HCT116 (cell line): Measurements from ENCODE around the gene LRRC42.

Source experiments
- POLR2A ChIP-seq: IDR thresholded peaks from 2 replicates; pipeline ENCODE4 v1.7.0; 2011; ENCODE audit warnings: borderline replicate concordance; ENCODE audit not compliant: insufficient read depth, insufficient read length; ENCODE audit errors: extremely low read depth
- REST ChIP-seq: IDR thresholded peaks from 2 replicates; pipeline ENCODE4 v1.6.1; 2012; ENCODE audit warnings: low read depth

GRCh38 chr1:53967409-53968124 lies 21.4 kb downstream of the LRRC42 start:
- TF ChIP-seq POLR2A (no peak), REST (no peak)
